ENCODE results near the gene ZNF500. TPM values are rescaled to one million over a fixed set of nuclear protein-coding genes. Genes with fewer than 3 reads are reported as not detected.

ZNF500 gene
- total and polyA plus RNA-seq, 4 donors: 3.0 to 7.4 (median 5.0) TPM

GRCh38 chr16:4772351-4772750 lies 5.4 kb upstream of the ZNF500 start:
- no peak for DNase-seq (ENCODE audit: low spot score)
- H3K4me1 ChIP-seq (ENCODE audit: control insufficient read depth in 4 of 4, insufficient read depth in 4 of 4, low read length in 3 of 4): peaks cover 3 to 16% (median 14%) of the 10 kb centered on the region in 4 donors
- H3K36me3 ChIP-seq (ENCODE audit: control insufficient read depth in 4 of 4, insufficient read depth in 3 of 4, low read depth in 1 of 4, low read length in 3 of 4): no peaks in the 10 kb centered on the region
- no peak overlapping the region for H3K4me3 ChIP-seq (ENCODE audit: low read depth in 1 of 3, low read length in 3 of 3)
- H3K9ac ChIP-seq (ENCODE audit: low read depth in 1 of 2, low read length in 2 of 2): no peak overlapping the region
- no peaks in the 10 kb centered on the region for H3K9me3 ChIP-seq (ENCODE audit: control insufficient read depth in 4 of 4, low read length in 3 of 4)
- H3K27ac ChIP-seq (ENCODE audit: low read depth in 1 of 2, low read length in 2 of 2): no peak overlapping the region
- WGBS: 92% methylated on average over 5 of the region's 5 CpGs
- H3K27me3 ChIP-seq (ENCODE audit: control insufficient read depth in 4 of 4, insufficient read depth in 4 of 4, low read length in 3 of 4): no peaks in the 10 kb centered on the region
- TF ChIP-seq RAD21 (IDR thresholded peaks at IDR 0.05) (no peak), SP1 (IDR thresholded peaks at IDR 0.05) (no peak), HNF4A (conservative IDR thresholded peaks at IDR 0.05) (no peak), JUND (IDR thresholded peaks at IDR 0.05) (no peak), GABPA (IDR thresholded peaks at IDR 0.05 in 1 of 2, conservative IDR thresholded peaks at IDR 0.05 in 1 of 2) (no peak)

- Histone ChIP-seq H3K4me1 (ENCODE audit: control insufficient read depth in 4 of 4, insufficient read depth in 4 of 4, low read length in 3 of 4) (peaks cover 3 to 16% (median 14%) of the 10 kb centered on the region in 4 donors), H3K36me3 (ENCODE audit: control insufficient read depth in 4 of 4, insufficient read depth in 3 of 4, low read depth in 1 of 4, low read length in 3 of 4) (no peaks in the 10 kb centered on the region), H3K27me3 (ENCODE audit: control insufficient read depth in 4 of 4, insufficient read depth in 4 of 4, low read length in 3 of 4) (no peaks in the 10 kb centered on the region), H3K27ac (ENCODE audit: low read depth in 1 of 2, low read length in 2 of 2) (no peak overlapping the region), H3K9me3 (ENCODE audit: control insufficient read depth in 4 of 4, low read length in 3 of 4) (no peaks in the 10 kb centered on the region), H3K9ac (ENCODE audit: low read depth in 1 of 2, low read length in 2 of 2) (no peak overlapping the region), H3K4me3 (ENCODE audit: low read depth in 1 of 3, low read length in 3 of 3) (no peak overlapping the region)
- no peak for TF ChIP-seq MAX (IDR thresholded peaks at IDR 0.05)
- no peak for DNase-seq (ENCODE audit: low spot score)
- 77% methylated on average over 3 of the region's 3 CpGs for WGBS
Observed at GRCh38 chr16:4771646-4772045, 4.7 kb upstream of the ZNF500 start.

- 43% methylated on average over 7 of the region's 7 CpGs for WGBS
- H3K36me3 ChIP-seq (ENCODE audit: control insufficient read depth in 4 of 4, insufficient read depth in 3 of 4, low read depth in 1 of 4, low read length in 3 of 4): peaks cover 0 to 3% (median 0%) of the 10 kb centered on the region in 4 donors
- no peak for TF ChIP-seq ATF3 (IDR thresholded peaks at IDR 0.05)
- TF ChIP-seq FOXA1 (IDR thresholded peaks at IDR 0.05): no peak
- peak in 1 of 2 donors; percentile 6 for TF ChIP-seq HNF4A (conservative IDR thresholded peaks at IDR 0.05)
- no peaks in the 10 kb centered on the region for H3K9me3 ChIP-seq (ENCODE audit: control insufficient read depth in 4 of 4, low read length in 3 of 4)
- no peak overlapping the region for H3K9ac ChIP-seq (ENCODE audit: low read depth in 1 of 2, low read length in 2 of 2)
- peak overlapping the region; percentile 2 to 88 (median 61) for H3K4me3 ChIP-seq (ENCODE audit: low read depth in 1 of 3, low read length in 3 of 3)
- DNase-seq (ENCODE audit: low spot score): no peak
- H3K4me1 ChIP-seq (ENCODE audit: control insufficient read depth in 4 of 4, insufficient read depth in 4 of 4, low read length in 3 of 4): peaks cover 3 to 30% (median 28%) of the 10 kb centered on the region in 4 donors
- no peaks in the 10 kb centered on the region for H3K27me3 ChIP-seq (ENCODE audit: control insufficient read depth in 4 of 4, insufficient read depth in 4 of 4, low read length in 3 of 4)
- H3K27ac ChIP-seq (ENCODE audit: low read depth in 1 of 2, low read length in 2 of 2): no peak overlapping the region
Observed at GRCh38 chr16:4769306-4769638, 2.3 kb upstream of the ZNF500 start.

- peak; percentile 29 for TF ChIP-seq TAF1 (conservative IDR thresholded peaks at IDR 0.05)
- no peak for TF ChIP-seq NR2F2 (IDR thresholded peaks at IDR 0.05)
- peak; percentile 77 for TF ChIP-seq YY1 (IDR thresholded peaks at IDR 0.05)
- no peak for TF ChIP-seq HNF4G (IDR thresholded peaks at IDR 0.05)
- TF ChIP-seq REST (IDR thresholded peaks at IDR 0.05): peak; percentile 88
- no peak for TF ChIP-seq JUND (IDR thresholded peaks at IDR 0.05)
- no peak for TF ChIP-seq ATF3 (IDR thresholded peaks at IDR 0.05)
- peak; percentile 85 to 96 for TF ChIP-seq GABPA (IDR thresholded peaks at IDR 0.05 in 1 of 2, conservative IDR thresholded peaks at IDR 0.05 in 1 of 2)
- peak; percentile 73 for TF ChIP-seq MAX (IDR thresholded peaks at IDR 0.05)
- TF ChIP-seq RXRA (IDR thresholded peaks at IDR 0.05): peak; percentile 7 to 36
- TF ChIP-seq RAD21 (IDR thresholded peaks at IDR 0.05): peak in 1 of 2 donors; percentile 14
- TF ChIP-seq SP1 (IDR thresholded peaks at IDR 0.05): peak; percentile 67
- TF ChIP-seq ZBTB33 (IDR thresholded peaks at IDR 0.05): peak; percentile 99
- no peak for TF ChIP-seq FOXA2 (IDR thresholded peaks at IDR 0.05)
- DNase-seq (ENCODE audit: low spot score): peak; percentile 95
- 5% methylated on average over 48 of the region's 48 CpGs for WGBS
- peak overlapping the region; percentile 61 to 88 (median 66) for H3K4me3 ChIP-seq (ENCODE audit: low read depth in 1 of 3, low read length in 3 of 3)
- H3K27ac ChIP-seq (ENCODE audit: low read depth in 1 of 2, low read length in 2 of 2): peak overlapping the region; percentile 85 to 91
- peak overlapping the region; percentile 26 to 85 for H3K9ac ChIP-seq (ENCODE audit: low read depth in 1 of 2, low read length in 2 of 2)
- peaks cover 0 to 7% (median 3%) of the 10 kb centered on the region in 4 donors for H3K36me3 ChIP-seq (ENCODE audit: control insufficient read depth in 4 of 4, insufficient read depth in 3 of 4, low read depth in 1 of 4, low read length in 3 of 4)
- peaks cover 3 to 30% (median 28%) of the 10 kb centered on the region in 4 donors for H3K4me1 ChIP-seq (ENCODE audit: control insufficient read depth in 4 of 4, insufficient read depth in 4 of 4, low read length in 3 of 4)
- no peaks in the 10 kb centered on the region for H3K9me3 ChIP-seq (ENCODE audit: control insufficient read depth in 4 of 4, low read length in 3 of 4)
- H3K27me3 ChIP-seq (ENCODE audit: control insufficient read depth in 4 of 4, insufficient read depth in 4 of 4, low read length in 3 of 4): no peaks in the 10 kb centered on the region
Observed at GRCh38 chr16:4768549-4769305, 1.8 kb upstream of the ZNF500 start.
